BLaER1 (cell line): ENCODE results near the gene SF3B5.
"Not testable (repeated sequence)": the region's sequence is repeated elsewhere in the genome, so short reads cannot be mapped to it uniquely, and the experiment has no call there.

Experiments used
- H3K27ac ChIP-seq: shearing (Covaris generic); formaldehyde crosslinking; 2 replicates; pipeline ENCODE4 v1.8.1; 2022
- H3K27me3 ChIP-seq: shearing (Covaris generic); formaldehyde crosslinking; 2 replicates; pipeline ENCODE4 v1.8.1; 2022
- H3K36me3 ChIP-seq: shearing (Covaris generic); formaldehyde crosslinking; 2 replicates; pipeline ENCODE4 v1.8.1; 2022
- H3K4me1 ChIP-seq: shearing (Covaris generic); formaldehyde crosslinking; 2 replicates; pipeline ENCODE4 v1.8.1; 2022
- H3K4me2 ChIP-seq: shearing (Covaris generic); formaldehyde crosslinking; 2 replicates; pipeline ENCODE4 v1.8.1; 2022
- H3K4me3 ChIP-seq: shearing (Covaris generic); formaldehyde crosslinking; 2 replicates; pipeline ENCODE4 v1.8.1; 2022
- H3K9ac ChIP-seq: shearing (Covaris generic); formaldehyde crosslinking; 2 replicates; pipeline ENCODE4 v1.8.1; 2022
- H3K9me3 ChIP-seq: shearing (Covaris generic); formaldehyde crosslinking; 2 replicates; pipeline ENCODE4 v1.8.1; 2022
- H4K20me1 ChIP-seq: shearing (Covaris generic); formaldehyde crosslinking; 2 replicates; pipeline ENCODE4 v1.8.1; 2022
- Cebpa-rat ChIP-seq: shearing (Covaris generic); IDR thresholded peaks from 2 replicates; pipeline ENCODE4 v1.8.1; 2022

Gene SF3B5

DNA sequence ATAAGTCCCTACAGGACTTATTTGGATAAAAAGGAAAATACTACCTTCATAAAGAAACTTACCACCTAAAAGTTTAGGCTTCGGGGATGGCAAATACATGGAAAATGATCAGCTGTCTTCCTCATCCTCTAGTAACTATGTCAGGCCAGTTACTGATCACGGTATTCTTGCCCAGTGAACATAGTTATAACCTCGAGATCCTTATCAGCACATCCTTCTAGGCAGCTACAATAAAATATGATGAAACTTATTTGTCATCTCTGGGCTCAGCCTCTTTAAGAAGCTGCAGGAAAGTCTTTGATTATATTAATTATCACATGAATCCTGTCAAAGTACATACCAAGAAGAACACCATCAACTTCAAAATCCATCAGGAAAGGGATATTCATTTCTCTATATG lies 41.8 kb downstream of the SF3B5 start:
- Histone ChIP-seq H3K36me3 (no peaks in the 10 kb centered on the region), H3K4me3 (no peak overlapping the region), H4K20me1 (no peaks in the 10 kb centered on the region), H3K27ac (no peak overlapping the region), H3K4me1 (no peaks in the 10 kb centered on the region), H3K9me3 (peaks cover 7% of the 10 kb centered on the region), H3K27me3 (no peaks in the 10 kb centered on the region), H3K9ac (no peak overlapping the region), H3K4me2 (no peak overlapping the region)
- TF ChIP-seq Cebpa-rat: no peak

GRCh38 chr6:144052488-144052887 lies 42.9 kb downstream of the SF3B5 start:
- H3K9me3 ChIP-seq: peaks cover 18% of the 10 kb centered on the region
- H4K20me1 ChIP-seq: no peaks in the 10 kb centered on the region
- H3K4me3 ChIP-seq: no peak overlapping the region
- no peak overlapping the region for H3K9ac ChIP-seq
- no peaks in the 10 kb centered on the region for H3K4me1 ChIP-seq
- no peaks in the 10 kb centered on the region for H3K36me3 ChIP-seq
- no peak overlapping the region for H3K27ac ChIP-seq
- no peak overlapping the region for H3K4me2 ChIP-seq
- no peaks in the 10 kb centered on the region for H3K27me3 ChIP-seq
- no peak for TF ChIP-seq Cebpa-rat

GRCh38 chr6:144049386-144049785 lies 46.0 kb downstream of the SF3B5 start:
- H3K27me3 ChIP-seq: no peaks in the 10 kb centered on the region
- H3K27ac ChIP-seq: no peak overlapping the region
- no peaks in the 10 kb centered on the region for H4K20me1 ChIP-seq
- no peak for TF ChIP-seq Cebpa-rat
- no peaks in the 10 kb centered on the region for H3K4me1 ChIP-seq
- no peak overlapping the region for H3K4me2 ChIP-seq
- H3K36me3 ChIP-seq: no peaks in the 10 kb centered on the region
- H3K9me3 ChIP-seq: peaks cover 41% of the 10 kb centered on the region
- no peak overlapping the region for H3K4me3 ChIP-seq
- H3K9ac ChIP-seq: no peak overlapping the region

- no peak overlapping the region for H3K9ac ChIP-seq
- peaks cover 42% of the 10 kb centered on the region for H3K9me3 ChIP-seq
- no peaks in the 10 kb centered on the region for H3K4me1 ChIP-seq
- H3K27ac ChIP-seq: no peak overlapping the region
- H4K20me1 ChIP-seq: no peaks in the 10 kb centered on the region
- no peaks in the 10 kb centered on the region for H3K27me3 ChIP-seq
- no peak for TF ChIP-seq Cebpa-rat
- no peaks in the 10 kb centered on the region for H3K36me3 ChIP-seq
- no peak overlapping the region for H3K4me2 ChIP-seq
- H3K4me3 ChIP-seq: no peak overlapping the region
These were observed 47.7 kb downstream of the SF3B5 start for GRCh38 chr6:144047688-144048087.

DNA sequence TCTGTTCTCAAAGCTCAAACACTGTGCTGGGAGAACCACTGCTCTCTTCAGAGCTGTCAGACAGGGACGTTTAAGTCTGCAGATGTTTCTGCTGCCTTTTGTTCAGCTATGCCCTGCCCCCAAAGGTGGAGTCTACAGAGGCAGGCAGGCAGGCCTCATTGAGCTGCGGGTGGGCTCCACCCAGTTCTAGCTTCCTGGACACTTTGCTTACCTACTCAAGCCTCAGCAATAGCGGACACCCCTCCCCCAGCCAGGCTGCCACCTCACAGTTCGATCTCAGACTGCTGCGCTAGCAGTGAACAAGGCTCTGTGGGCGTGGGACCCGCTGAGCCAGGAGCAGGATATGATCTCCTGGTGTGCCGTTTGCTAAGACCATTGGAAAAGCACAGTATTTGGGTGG lies 48.7 kb downstream of the SF3B5 start:
- H3K4me3 ChIP-seq, H3K4me1 ChIP-seq, H4K20me1 ChIP-seq, H3K27ac ChIP-seq, H3K9ac ChIP-seq, H3K4me2 ChIP-seq, H3K27me3 ChIP-seq, H3K36me3 ChIP-seq: not testable (repeated sequence)
- H3K9me3 ChIP-seq: peaks cover 42% of the 10 kb centered on the region

GRCh38 chr6:144044989-144045388 lies 50.4 kb downstream of the SF3B5 start:
- not testable (repeated sequence) for H3K4me2 ChIP-seq, H3K27ac ChIP-seq, H3K9ac ChIP-seq, H4K20me1 ChIP-seq, H3K4me1 ChIP-seq, H3K4me3 ChIP-seq, H3K36me3 ChIP-seq, H3K27me3 ChIP-seq
- peaks cover 42% of the 10 kb centered on the region for H3K9me3 ChIP-seq
